Small intestine (tissue), 7 donors: ENCODE data around the gene IRF4. TPM values are rescaled to one million over a fixed set of nuclear protein-coding genes. Genes with fewer than 3 reads are reported as not detected.
"Not testable (repeated sequence)": the region's sequence is repeated elsewhere in the genome, so short reads cannot be mapped to it uniquely, and the experiment has no call there.

ENCODE experiments used
- DNase-seq, 2 donors: peaks; one replicate each; pipeline versions ENCODE4 v3.0.0 to v3.0.0-alpha.2; 2013
- FAIRE-seq: peaks from 2 replicates; lab custom pipeline; 2012; peaks lifted over from hg19 to GRCh38; lab: Jason Lieb, UNC
- H3K27ac ChIP-seq, 3 donors: one replicate each; pipeline ENCODE4 v1.5.1; 2013; ENCODE audit warnings: low read length in 2 of 3, mild to moderate bottlenecking in 2 of 3, control low read depth in 1 of 3, inconsistent platforms in 1 of 3, low read depth in 1 of 3, moderate library complexity in 1 of 3
- H3K27me3 ChIP-seq, 3 donors: one replicate each; pipeline ENCODE4 v1.6.1; 2013; ENCODE audit warnings: low read length in 3 of 3, inconsistent platforms in 1 of 3; ENCODE audit not compliant: control insufficient read depth in 3 of 3, insufficient read depth in 3 of 3
- H3K36me3 ChIP-seq, 3 donors: one replicate each; pipeline ENCODE4 v1.6.1; 2013; ENCODE audit warnings: low read length in 3 of 3, inconsistent platforms in 1 of 3, low read depth in 1 of 3, mild to moderate bottlenecking in 1 of 3, moderate library complexity in 1 of 3; ENCODE audit not compliant: control insufficient read depth in 3 of 3, insufficient read depth in 2 of 3
- H3K4me1 ChIP-seq, 3 donors: one replicate each; pipeline ENCODE4 v1.6.1; 2013; ENCODE audit warnings: low read length in 2 of 3, inconsistent platforms in 1 of 3, low read depth in 1 of 3, mild to moderate bottlenecking in 1 of 3, moderate library complexity in 1 of 3; ENCODE audit not compliant: control insufficient read depth in 3 of 3, insufficient read depth in 2 of 3
- H3K4me3 ChIP-seq, 3 donors: one replicate each; pipeline ENCODE4 v1.5.1; 2013; ENCODE audit warnings: low read length in 3 of 3, control low read depth in 1 of 3, inconsistent platforms in 1 of 3, low read depth in 1 of 3, mild to moderate bottlenecking in 1 of 3, moderate library complexity in 1 of 3
- H3K9me3 ChIP-seq, 2 donors: one replicate each; pipeline ENCODE4 v1.6.1; 2013; ENCODE audit warnings: low read depth in 1 of 2, low read length in 1 of 2; ENCODE audit not compliant: control insufficient read depth in 2 of 2, insufficient read depth in 1 of 2
- WGBS, 3 donors: extraction: QIAGEN DNeasy Blood & Tissue Kit; methylation state at CpG; one replicate each; pipeline ENCODE4 v1.1.7; 2013; 5-methylcytosine and 5-hydroxymethylcytosine counted together
- polyA plus RNA-seq, 4 donors: library from polyadenylated mRNA; stranded (reverse) in 3 of 4; unstranded in 1 of 4; fragments of 200-250 nt in 3 of 4; fragments of 120-200 nt in 1 of 4; gene quantifications; one replicate each; pipeline versions ENCODE4 v1.2.1 to v1.2.3, GENCODE V29; 2013
- donor health status: healthy with polysubstance abuse.
- donor health status: control.
- donor health status: control.
- donor health status: Bipolar disorder and iron deficiency.
- donor health status: healthy.

The IRF4 gene
- polyA plus RNA-seq, 4 donors = 0.16 to 3.5 (median 1.4) TPM; not detected in 1

- no peak overlapping the region for H3K4me3 ChIP-seq
- peaks cover 0 to 6% (median 3%) of the 10 kb centered on the region in 3 donors for H3K27me3 ChIP-seq
- no peaks in the 10 kb centered on the region for H3K4me1 ChIP-seq
- 72 to 78% (median 75%) methylated on average over 8 of the region's 8 CpGs for WGBS, 3 donors
- DNase-seq (no peak), FAIRE-seq (no peak)
- no peaks in the 10 kb centered on the region for H3K36me3 ChIP-seq
- no peak overlapping the region for H3K27ac ChIP-seq
- H3K9me3 ChIP-seq = peaks cover 0 to 7% of the 10 kb centered on the region in 2 donors
Measured at GRCh38 chr6:373031-373430, 18.5 kb upstream of the IRF4 start.

- WGBS, 3 donors = 68 to 78% (median 77%) methylated on average over 26 of the region's 26 CpGs
- Histone ChIP-seq H3K9me3 (peaks cover 0 to 7% of the 10 kb centered on the region in 2 donors), H3K27ac (no peak overlapping the region), H3K4me3 (no peak overlapping the region), H3K27me3 (peaks cover 0 to 6% (median 3%) of the 10 kb centered on the region in 3 donors), H3K4me1 (no peaks in the 10 kb centered on the region), H3K36me3 (no peaks in the 10 kb centered on the region)
- no peak for FAIRE-seq
- no peak for DNase-seq
Measured at GRCh38 chr6:373773-374724, 17.5 kb upstream of the IRF4 start.

- Histone ChIP-seq H3K4me1 (no peaks in the 10 kb centered on the region), H3K36me3 (no peaks in the 10 kb centered on the region), H3K27me3 (peaks cover 0 to 8% (median 6%) of the 10 kb centered on the region in 3 donors), H3K27ac (no peak overlapping the region), H3K4me3 (no peak overlapping the region), H3K9me3 (peaks cover 0 to 5% of the 10 kb centered on the region in 2 donors)
- 80 to 84% (median 81%) methylated on average over 8 of the region's 8 CpGs for WGBS, 3 donors
- FAIRE-seq = no peak
- DNase-seq = no peak
Measured at GRCh38 chr6:374956-375355, 16.6 kb upstream of the IRF4 start.

GRCh38 chr6:376827-377640 lies 14.5 kb upstream of the IRF4 start:
- peaks cover 0 to 8% (median 6%) of the 10 kb centered on the region in 3 donors for H3K27me3 ChIP-seq
- no peak overlapping the region for H3K4me3 ChIP-seq
- peaks cover 3 to 8% of the 10 kb centered on the region in 2 donors for H3K9me3 ChIP-seq
- 69 to 77% (median 74%) methylated on average over 10 of the region's 10 CpGs for whole genome bisulfite sequencing, 3 donors
- no peak for DNase-seq
- no peaks in the 10 kb centered on the region for H3K4me1 ChIP-seq
- H3K36me3 ChIP-seq = no peaks in the 10 kb centered on the region
- no peak overlapping the region for H3K27ac ChIP-seq
- FAIRE-seq = no peak

- not testable (repeated sequence) for FAIRE-seq, H3K36me3 ChIP-seq, H3K27ac ChIP-seq, H3K4me1 ChIP-seq, H3K4me3 ChIP-seq, H3K9me3 ChIP-seq, DNase-seq, H3K27me3 ChIP-seq
- 85 to 90% (median 88%) methylated on average over 13 of the region's 13 CpGs for whole genome bisulfite sequencing, 3 donors
Measured at GRCh38 chr6:377641-378020, 13.9 kb upstream of the IRF4 start.

GRCh38 chr6:378090-378957 lies 13.2 kb upstream of the IRF4 start:
- 84 to 86% (median 85%) methylated on average over 24 of the region's 24 CpGs for WGBS, 3 donors
- H3K4me3 ChIP-seq = no peak overlapping the region
- peaks cover 0 to 6% (median 5%) of the 10 kb centered on the region in 3 donors for H3K27me3 ChIP-seq
- H3K4me1 ChIP-seq = no peaks in the 10 kb centered on the region
- no peak for FAIRE-seq
- H3K36me3 ChIP-seq = no peaks in the 10 kb centered on the region
- DNase-seq = no peak
- peaks cover 3 to 4% of the 10 kb centered on the region in 2 donors for H3K9me3 ChIP-seq
- H3K27ac ChIP-seq = no peak overlapping the region

GRCh38 chr6:378958-379409 lies 12.6 kb upstream of the IRF4 start:
- no peak overlapping the region for H3K4me3 ChIP-seq
- H3K4me1 ChIP-seq = no peaks in the 10 kb centered on the region
- no peak for DNase-seq
- 68 to 78% (median 74%) methylated on average over 11 of the region's 11 CpGs for WGBS, 3 donors
- peaks cover 0 to 5% (median 3%) of the 10 kb centered on the region in 3 donors for H3K27me3 ChIP-seq
- peaks cover 3% of the 10 kb centered on the region in 2 donors for H3K9me3 ChIP-seq
- no peak overlapping the region for H3K27ac ChIP-seq
- FAIRE-seq = no peak
- no peaks in the 10 kb centered on the region for H3K36me3 ChIP-seq
